OCI-LY1 (cell line): ENCODE data around the gene VPS37C.

Source experiments
- H2AFZ ChIP-seq: fragments of 200-600 bp; sonication (generic), shearing (Covaris generic); 2 replicates; pipeline ENCODE4 v1.6.0; 2014; ENCODE audit warnings: antibody characterized with exemption, mild to moderate bottlenecking, low read length
- H3F3A ChIP-seq: fragments of 200-600 bp; sonication (generic), shearing (Covaris generic); 2 replicates; pipeline ENCODE4 v1.6.0; 2014; ENCODE audit warnings: mild to moderate bottlenecking, antibody characterized with exemption, low read length, moderate library complexity; ENCODE audit not compliant: insufficient read depth
- H3K27ac ChIP-seq: fragments of 200-600 bp; sonication (generic); 2 replicates; pipeline ENCODE4 v1.5.1; 2014; ENCODE audit warnings: low read length, mixed run types, mild to moderate bottlenecking, low read depth; ENCODE audit not compliant: poor library complexity, severe bottlenecking
- H3K27me3 ChIP-seq: fragments of 200-600 bp; sonication (generic); 2 replicates; pipeline ENCODE4 v1.6.0; 2014; ENCODE audit warnings: antibody characterized with exemption, mild to moderate bottlenecking, low read length, moderate library complexity; ENCODE audit not compliant: insufficient read depth
- H3K36me3 ChIP-seq: fragments of 200-600 bp; sonication (generic); 2 replicates; pipeline ENCODE4 v1.6.1; 2014; ENCODE audit warnings: mild to moderate bottlenecking, antibody characterized with exemption, low read length, moderate library complexity, mixed read lengths; ENCODE audit not compliant: insufficient read depth
- H3K4me1 ChIP-seq: fragments of 200-600 bp; sonication (generic); 2 replicates; pipeline ENCODE4 v1.5.1; 2014; ENCODE audit warnings: mild to moderate bottlenecking, low read length, moderate library complexity; ENCODE audit not compliant: insufficient read depth, severe bottlenecking
- H3K4me2 ChIP-seq: fragments of 200-600 bp; sonication (generic), shearing (Covaris generic); 2 replicates; pipeline ENCODE4 v1.6.1; 2014; ENCODE audit warnings: low read length
- H3K4me3 ChIP-seq: fragments of 200-600 bp; sonication (generic); 2 replicates; pipeline ENCODE4 v1.5.1; 2014; ENCODE audit warnings: low read length, low read depth, mild to moderate bottlenecking, mixed read lengths; ENCODE audit not compliant: poor library complexity, severe bottlenecking
- H3K79me2 ChIP-seq: fragments of 200-600 bp; shearing (Covaris generic); 2 replicates; pipeline ENCODE4 v1.6.1; 2016; ENCODE audit warnings: mixed run types, low read length, mixed read lengths; ENCODE audit not compliant: insufficient read depth
- H3K9ac ChIP-seq: fragments of 200-600 bp; sonication (generic), shearing (Covaris generic); 2 replicates; pipeline ENCODE4 v1.6.1; 2014; ENCODE audit warnings: mild to moderate bottlenecking, low read length, mixed read lengths
- H3K9me2 ChIP-seq: fragments of 200-600 bp; sonication (generic), shearing (Covaris generic); 2 replicates; pipeline ENCODE4 v1.6.1; 2014; ENCODE audit warnings: low read depth, mild to moderate bottlenecking, low read length, mixed read lengths
- H3K9me3 ChIP-seq: fragments of 200-600 bp; shearing (Covaris generic); 2 replicates; pipeline ENCODE4 v1.6.1; 2014; ENCODE audit warnings: low read length, mixed read lengths
- H4K20me1 ChIP-seq: fragments of 200-600 bp; sonication (generic), shearing (Covaris generic); 2 replicates; pipeline ENCODE4 v1.6.0; 2016; ENCODE audit warnings: mild to moderate bottlenecking, low read length; ENCODE audit not compliant: insufficient read depth
- CTCF ChIP-seq: fragments of 200-600 bp; sonication (generic), shearing (Covaris generic); IDR thresholded peaks from 2 replicates; pipeline ENCODE4 v1.5.1; 2017; ENCODE audit warnings: mild to moderate bottlenecking, antibody characterized with exemption, low read length, moderate library complexity, mixed read lengths
- EZH2 ChIP-seq: fragments of 200-600 bp; sonication (generic), shearing (Covaris generic); IDR thresholded peaks from 2 replicates; pipeline ENCODE4 v1.8.0; 2017; ENCODE audit warnings: borderline replicate concordance, mixed run types, mild to moderate bottlenecking, antibody characterized with exemption, low read length, moderate library complexity, mixed read lengths

Gene VPS37C

DNA sequence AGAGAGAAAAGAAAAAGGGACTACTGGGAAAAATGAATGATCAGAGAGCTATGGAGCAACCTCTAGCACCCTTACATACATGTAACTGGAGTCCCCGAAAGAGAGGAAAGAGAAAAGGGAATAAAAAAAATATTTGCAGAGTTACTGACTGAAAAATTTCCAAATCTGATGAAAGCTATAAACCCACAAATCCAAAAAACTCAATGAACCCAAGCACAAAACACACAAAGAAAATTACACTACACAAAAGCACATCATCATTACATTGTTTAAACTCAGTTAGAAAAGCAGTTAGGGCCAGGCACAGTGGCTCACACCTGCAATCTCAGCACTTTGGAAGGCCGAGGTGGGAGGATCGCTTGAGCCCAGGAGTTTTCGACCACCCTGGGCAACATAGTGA is 6.7 kb downstream of the VPS37C start:
- TF ChIP-seq CTCF: no peak
- TF ChIP-seq EZH2: no peak

GRCh38 chr11:61153593-61154095 is 7.6 kb downstream of the VPS37C start:
- no peaks in the 10 kb centered on the region for H3K4me1 ChIP-seq

More for the DNA sequence above, 6.7 kb downstream of the VPS37C start:
- H3K9me2 ChIP-seq: no peaks in the 10 kb centered on the region
- peaks cover 11% of the 10 kb centered on the region for H3K36me3 ChIP-seq
- H3K9ac ChIP-seq: no peak overlapping the region
- H3K4me2 ChIP-seq: no peak overlapping the region
- H3K27me3 ChIP-seq: no peaks in the 10 kb centered on the region
- peaks cover 16% of the 10 kb centered on the region for H3K9me3 ChIP-seq
- no peaks in the 10 kb centered on the region for H3K79me2 ChIP-seq
- H3F3A ChIP-seq: peaks cover 6% of the 10 kb centered on the region; the same call in 1 of the 2 replicates
- H3K27ac ChIP-seq: no peak overlapping the region
- H3K4me1 ChIP-seq: no peaks in the 10 kb centered on the region
- H4K20me1 ChIP-seq: no peaks in the 10 kb centered on the region
- H3K4me3 ChIP-seq: no peak overlapping the region
- H2AFZ ChIP-seq: no peak overlapping the region

GRCh38 chr11:61152816-61153592 is 8.2 kb downstream of the VPS37C start:
- H3K9ac ChIP-seq: no peak overlapping the region
- H3K79me2 ChIP-seq: no peaks in the 10 kb centered on the region
- peaks cover 11% of the 10 kb centered on the region for H3K36me3 ChIP-seq
- H2AFZ ChIP-seq: no peak overlapping the region
- H3K4me1 ChIP-seq: no peaks in the 10 kb centered on the region
- no peaks in the 10 kb centered on the region for H4K20me1 ChIP-seq
- no peak overlapping the region for H3K4me3 ChIP-seq
- TF ChIP-seq EZH2 (no peak), CTCF (no peak)
- H3K9me3 ChIP-seq: peaks cover 16% of the 10 kb centered on the region
- no peaks in the 10 kb centered on the region for H3K9me2 ChIP-seq
- H3K27ac ChIP-seq: no peak overlapping the region
- no peaks in the 10 kb centered on the region for H3F3A ChIP-seq
- no peaks in the 10 kb centered on the region for H3K27me3 ChIP-seq
- no peak overlapping the region for H3K4me2 ChIP-seq

More at GRCh38 chr11:61153593-61154095, 7.6 kb downstream of the VPS37C start:
- TF ChIP-seq CTCF (no peak), EZH2 (no peak)
- Histone ChIP-seq H3K9me2 (no peaks in the 10 kb centered on the region), H3K4me3 (no peak overlapping the region), H3K79me2 (no peaks in the 10 kb centered on the region), H3K27me3 (no peaks in the 10 kb centered on the region), H2AFZ (no peak overlapping the region), H3K27ac (no peak overlapping the region), H3K9ac (no peak overlapping the region), H3K36me3 (peaks cover 11% of the 10 kb centered on the region), H3K4me2 (no peak overlapping the region), H3K9me3 (peaks cover 16% of the 10 kb centered on the region), H4K20me1 (no peaks in the 10 kb centered on the region), H3F3A (peaks cover 6% of the 10 kb centered on the region; the same call in 1 of the 2 replicates)
